Gastroesophageal sphincter (tissue), 4 donors: ENCODE results near the gene TAAR6. TPM values are rescaled to one million over a fixed set of nuclear protein-coding genes. Genes with fewer than 3 reads are reported as not detected.

Experiments used
- ATAC-seq: fragments of 150-250 bp; one replicate; pipeline ENCODE4 v1.9.1; 2016; ENCODE audit warnings: mild to moderate bottlenecking, moderate library complexity
- H3K27ac ChIP-seq, 4 donors: fragments of 200-600 bp; sonication (generic) in 3 of 4; 1 replicate in 3 of 4; 2 replicates in 1 of 4; pipeline ENCODE4 v1.5.1; 2016 to 2019
- H3K27me3 ChIP-seq: fragments of 200-600 bp; sonication (generic); one replicate; pipeline ENCODE4 v1.5.1; 2019
- H3K36me3 ChIP-seq, 2 donors: fragments of 200-600 bp; sonication (generic); one replicate each; pipeline ENCODE4 v1.5.1; 2019; ENCODE audit warnings: control low read depth in 1 of 2
- H3K4me1 ChIP-seq, 3 donors: fragments of 200-600 bp; sonication (generic); 1 replicate in 2 of 3; 2 replicates in 1 of 3; pipeline ENCODE4 v1.5.1; 2016 to 2019; ENCODE audit warnings: control low read depth in 2 of 3
- H3K4me3 ChIP-seq, 2 donors: fragments of 200-600 bp; sonication (generic); one replicate each; pipeline ENCODE4 v1.5.1; 2019; ENCODE audit warnings: mild to moderate bottlenecking in 1 of 2, moderate library complexity in 1 of 2
- H3K9me3 ChIP-seq, 3 donors: fragments of 200-600 bp; sonication (generic); one replicate each; pipeline ENCODE4 v1.5.1; 2017 to 2019; ENCODE audit warnings: control low read depth in 2 of 3
- EP300 ChIP-seq: sonication (generic); formaldehyde crosslinking; IDR thresholded peaks from one replicate; pipeline ENCODE4 v1.6.1; 2017; ENCODE audit warnings: antibody characterized with exemption, mild to moderate bottlenecking
- POLR2A ChIP-seq, 2 donors: fragments of 450-650 bp; IDR thresholded peaks; one replicate each; pipeline ENCODE4 v1.6.1; 2017; ENCODE audit warnings: antibody characterized with exemption in 2 of 2, mild to moderate bottlenecking in 2 of 2, moderate library complexity in 1 of 2
- POLR2AphosphoS5 ChIP-seq: sonication (generic); formaldehyde crosslinking; IDR thresholded peaks from one replicate; pipeline ENCODE4 v1.6.1; 2017; ENCODE audit warnings: antibody characterized with exemption
- WGBS, 2 donors: methylation state at CpG; one replicate each; pipeline ENCODE4 v1.1.5; 2018; ENCODE audit warnings: low coverage in 1 of 2; 5-methylcytosine and 5-hydroxymethylcytosine counted together
- total RNA-seq, 4 donors: library from RNA; depleted of rRNA; stranded (reverse); fragments of >200 nt; gene quantifications; one replicate each; pipeline ENCODE4 v1.1.0, GENCODE V29; 2016
- TF ChIP-seq, protein P1 (sequence below), 4 experiments: fragments of 200-600 bp in 2 of 4; fragments of 450-650 bp in 2 of 4; sonication (generic) in 1 of 4; IDR thresholded peaks; one replicate each; pipeline ENCODE4 v1.5.1; 2017 to 2019; ENCODE audit warnings: antibody characterized with exemption in 4 of 4, mild to moderate bottlenecking in 2 of 4, moderate library complexity in 2 of 4

The TAAR6 gene
- total RNA-seq, 4 donors from 2014 or later, result not detected

DNA sequence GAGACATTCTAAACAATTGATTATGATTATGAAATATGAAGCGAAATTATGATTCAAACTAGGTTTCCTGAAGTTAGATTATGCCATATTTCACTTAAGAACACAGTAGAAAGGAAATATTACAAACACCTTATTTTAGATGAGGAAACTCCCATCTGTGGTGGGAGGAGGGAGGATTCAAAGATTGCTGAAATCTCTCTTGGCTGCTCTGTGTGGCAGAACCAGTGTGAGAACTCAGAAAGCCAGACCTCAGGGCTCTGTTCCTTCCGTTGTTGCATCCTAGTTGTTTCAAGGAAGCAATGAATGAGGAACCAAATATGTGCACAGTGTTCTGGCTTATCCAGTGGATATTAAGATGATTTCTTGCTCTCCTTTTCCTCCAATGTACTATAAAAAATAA, 17.3 kb downstream of the TAAR6 start:
- 68% methylated on average over 2 of the region's 2 CpGs for WGBS, 2 donors
- ATAC-seq, result no peak
- TF ChIP-seq, protein P1, sequence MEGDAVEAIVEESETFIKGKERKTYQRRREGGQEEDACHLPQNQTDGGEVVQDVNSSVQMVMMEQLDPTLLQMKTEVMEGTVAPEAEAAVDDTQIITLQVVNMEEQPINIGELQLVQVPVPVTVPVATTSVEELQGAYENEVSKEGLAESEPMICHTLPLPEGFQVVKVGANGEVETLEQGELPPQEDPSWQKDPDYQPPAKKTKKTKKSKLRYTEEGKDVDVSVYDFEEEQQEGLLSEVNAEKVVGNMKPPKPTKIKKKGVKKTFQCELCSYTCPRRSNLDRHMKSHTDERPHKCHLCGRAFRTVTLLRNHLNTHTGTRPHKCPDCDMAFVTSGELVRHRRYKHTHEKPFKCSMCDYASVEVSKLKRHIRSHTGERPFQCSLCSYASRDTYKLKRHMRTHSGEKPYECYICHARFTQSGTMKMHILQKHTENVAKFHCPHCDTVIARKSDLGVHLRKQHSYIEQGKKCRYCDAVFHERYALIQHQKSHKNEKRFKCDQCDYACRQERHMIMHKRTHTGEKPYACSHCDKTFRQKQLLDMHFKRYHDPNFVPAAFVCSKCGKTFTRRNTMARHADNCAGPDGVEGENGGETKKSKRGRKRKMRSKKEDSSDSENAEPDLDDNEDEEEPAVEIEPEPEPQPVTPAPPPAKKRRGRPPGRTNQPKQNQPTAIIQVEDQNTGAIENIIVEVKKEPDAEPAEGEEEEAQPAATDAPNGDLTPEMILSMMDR (IDR thresholded peaks at IDR 0.05), result no peak
- TF ChIP-seq POLR2AphosphoS5 (no peak), POLR2A (IDR thresholded peaks at IDR 0.05) (no peak), EP300 (no peak)

DNA sequence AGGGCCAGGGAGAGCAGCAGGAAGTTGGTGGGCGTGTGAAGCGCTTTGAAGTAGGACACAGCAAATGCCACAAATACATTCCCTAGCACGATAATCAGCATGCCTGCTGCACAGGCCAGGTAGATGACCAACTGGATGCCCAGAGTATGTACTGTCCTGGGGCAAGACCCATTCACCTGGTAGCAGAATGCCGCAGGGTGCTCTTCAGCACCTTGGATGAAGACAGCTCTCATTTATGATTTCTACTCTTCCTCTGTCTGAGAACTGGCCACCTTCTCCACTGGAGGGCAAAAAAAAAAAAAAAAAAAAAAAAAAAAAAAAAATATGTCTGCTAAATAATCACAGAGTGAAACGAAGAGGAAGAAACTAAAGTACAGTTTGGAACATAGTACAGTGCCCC, 19.3 kb downstream of the TAAR6 start, which contains the start of gene TAAR5:
TSS of gene TAAR5 (minus strand) at position 288 of the 400 bp plus-strand sequence. CDS start at position 233, 55 bp downstream.
- H3K4me3 ChIP-seq, result no peak within 1 kb of the TSS
- no peaks in the 10 kb centered on the region for H3K9me3 ChIP-seq
- WGBS, 2 donors, result 14 to 69% methylated on average over 2 to 3 of the region's 5 CpGs
- H3K27me3 ChIP-seq, result peaks cover 10% of the 10 kb centered on the region
- no peaks in the 10 kb centered on the region for H3K36me3 ChIP-seq
- no peak within 1 kb of the TSS for H3K27ac ChIP-seq
- no peak for ATAC-seq
- no peak for TF ChIP-seq POLR2AphosphoS5
- TF ChIP-seq, protein P1 (IDR thresholded peaks at IDR 0.05), result no peak
- TF ChIP-seq POLR2A (IDR thresholded peaks at IDR 0.05), result no peak
- no peak for TF ChIP-seq EP300
- no peaks in the 10 kb centered on the region for H3K4me1 ChIP-seq

More for the DNA sequence above, 17.3 kb downstream of the TAAR6 start:
- no peaks in the 10 kb centered on the region for H3K36me3 ChIP-seq
- no peaks in the 10 kb centered on the region for H3K4me1 ChIP-seq
- H3K27ac ChIP-seq, result no peak overlapping the region
- no peaks in the 10 kb centered on the region for H3K9me3 ChIP-seq
- no peak overlapping the region for H3K4me3 ChIP-seq
- peaks cover 10% of the 10 kb centered on the region for H3K27me3 ChIP-seq

DNA sequence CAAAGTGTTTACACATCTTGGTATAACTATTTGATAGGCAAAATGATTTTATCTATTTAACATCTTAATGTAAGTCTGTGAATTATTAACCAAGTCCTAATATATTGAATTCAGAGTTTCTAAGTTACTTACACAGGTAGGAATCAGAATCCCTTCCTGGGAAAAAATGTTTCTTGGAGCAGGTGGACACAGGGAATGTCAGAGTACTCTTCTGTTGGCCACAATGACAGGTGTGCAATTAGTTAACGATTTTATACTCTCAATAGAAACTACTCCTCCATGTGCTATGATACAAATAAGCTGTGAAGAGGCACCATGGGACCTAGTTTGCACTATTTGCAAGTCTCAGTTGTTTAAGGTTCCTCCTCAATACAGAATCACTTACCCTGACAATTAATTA, 20.2 kb downstream of the TAAR6 start:
- Histone ChIP-seq H3K9me3 (no peaks in the 10 kb centered on the region), H3K27ac (no peak overlapping the region), H3K36me3 (no peaks in the 10 kb centered on the region), H3K4me1 (no peaks in the 10 kb centered on the region), H3K27me3 (peaks cover 10% of the 10 kb centered on the region), H3K4me3 (no peak overlapping the region)
- 60 to 80% methylated on average over 1 of the region's 1 CpG for WGBS, 2 donors
- ATAC-seq, result no peak
- TF ChIP-seq, protein P1 (IDR thresholded peaks at IDR 0.05), result no peak
- no peak for TF ChIP-seq EP300
- no peak for TF ChIP-seq POLR2AphosphoS5
- TF ChIP-seq POLR2A (IDR thresholded peaks at IDR 0.05), result no peak

DNA sequence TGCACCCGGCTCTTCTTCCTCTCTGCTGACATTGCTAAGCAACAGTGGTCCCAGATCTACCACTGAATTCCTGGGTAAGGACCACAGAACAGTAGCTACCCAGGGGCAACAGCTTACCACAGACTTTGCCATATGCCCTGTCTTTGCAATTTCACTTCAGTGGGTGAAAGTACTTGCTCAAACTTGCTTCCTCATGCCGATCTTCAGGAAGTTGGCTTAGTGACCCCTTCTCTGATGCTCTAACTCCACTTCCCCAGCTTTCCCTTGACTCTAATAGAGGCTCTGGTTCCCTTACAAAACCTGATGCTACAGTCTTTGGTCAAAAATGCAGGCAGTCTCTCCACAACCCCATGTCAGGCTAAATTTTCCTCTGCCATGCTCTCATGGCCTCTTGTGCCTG, 22.7 kb downstream of the TAAR6 start:
- Histone ChIP-seq H3K36me3 (no peaks in the 10 kb centered on the region), H3K27ac (no peak overlapping the region), H3K4me3 (no peak overlapping the region), H3K9me3 (no peaks in the 10 kb centered on the region), H3K4me1 (no peaks in the 10 kb centered on the region), H3K27me3 (peaks cover 15% of the 10 kb centered on the region)
- 84% methylated on average over 2 of the region's 2 CpGs; no CpG with 5 or more reads in 1 of the 2 donors for WGBS, 2 donors
- ATAC-seq, result no peak
- TF ChIP-seq POLR2AphosphoS5 (no peak), POLR2A (IDR thresholded peaks at IDR 0.05) (no peak), EP300 (no peak)
- TF ChIP-seq, protein P1 (IDR thresholded peaks at IDR 0.05), result no peak

DNA sequence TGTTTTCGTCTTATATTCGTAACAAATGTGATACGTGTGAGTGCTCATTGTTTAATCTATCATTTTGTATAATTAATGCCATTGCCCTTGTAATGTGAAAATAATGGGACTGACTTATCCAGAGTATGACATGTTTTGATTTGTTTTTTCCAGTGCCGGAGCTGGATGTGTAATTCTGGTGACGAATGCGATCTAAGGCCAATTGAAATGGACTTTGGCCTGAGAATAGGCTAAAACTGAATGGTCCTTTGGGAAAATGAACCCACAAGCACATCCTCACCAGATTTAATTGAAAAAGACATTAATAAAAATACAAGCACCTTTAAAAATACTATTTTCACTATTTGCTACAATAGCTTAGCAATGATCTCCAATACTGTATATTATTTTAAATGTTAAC, 26.1 kb downstream of the TAAR6 start:
- H3K4me3 ChIP-seq, result no peak overlapping the region
- TF ChIP-seq POLR2AphosphoS5 (no peak), POLR2A (IDR thresholded peaks at IDR 0.05) (no peak), EP300 (no peak)
- TF ChIP-seq, protein P1 (IDR thresholded peaks at IDR 0.05), result no peak
- H3K36me3 ChIP-seq, result no peaks in the 10 kb centered on the region
- H3K27me3 ChIP-seq, result peaks cover 4% of the 10 kb centered on the region
- no peaks in the 10 kb centered on the region for H3K4me1 ChIP-seq
- ATAC-seq, result no peak
- no peak overlapping the region for H3K27ac ChIP-seq
- 38% methylated on average over 6 of the region's 6 CpGs for WGBS, 2 donors
- no peaks in the 10 kb centered on the region for H3K9me3 ChIP-seq
